Stomach (tissue), 9 donors: ENCODE results near the gene CABCOCO1. TPM values are rescaled to one million over a fixed set of nuclear protein-coding genes. Genes with fewer than 3 reads are reported as not detected.

ENCODE experiments used
- DNase-seq, 2 donors: peaks; one replicate each; pipeline versions ENCODE4 v3.0.0 to v3.0.0-alpha.2; 2013 to 2019
- H3K27ac ChIP-seq, 5 donors: fragments of 200-600 bp in 4 of 5; sonication (generic) in 4 of 5; one replicate each; pipeline ENCODE4 v1.5.1; 2013 to 2019; ENCODE audit warnings: mild to moderate bottlenecking in 1 of 5, moderate library complexity in 1 of 5
- H3K27me3 ChIP-seq, 3 donors: fragments of 200-600 bp; sonication (generic); one replicate each; pipeline ENCODE4 v1.5.1; 2017 to 2019; ENCODE audit warnings: mixed run types in 1 of 3
- H3K36me3 ChIP-seq, 4 donors: fragments of 200-600 bp; sonication (generic); 1 replicate in 3 of 4; 2 replicates in 1 of 4; pipeline ENCODE4 v1.5.1; 2016 to 2019
- H3K4me1 ChIP-seq, 4 donors: fragments of 200-600 bp; sonication (generic); one replicate each; pipeline ENCODE4 v1.5.1; 2016 to 2019
- H3K4me3 ChIP-seq, 4 donors: fragments of 200-600 bp; sonication (generic) in 3 of 4; one replicate each; pipeline ENCODE4 v1.5.1; 2016 to 2019; ENCODE audit warnings: mild to moderate bottlenecking in 1 of 4
- H3K9me3 ChIP-seq, 4 donors: fragments of 200-600 bp; sonication (generic); one replicate each; pipeline ENCODE4 v1.5.1; 2016 to 2019
- EP300 ChIP-seq: sonication (generic); formaldehyde crosslinking; IDR thresholded peaks from one replicate; pipeline ENCODE4 v1.6.1; 2017; ENCODE audit warnings: antibody characterized with exemption
- POLR2A ChIP-seq, 4 donors: fragments of 450-650 bp; IDR thresholded peaks; one replicate each; pipeline ENCODE4 v1.6.1; 2016; ENCODE audit warnings: antibody characterized with exemption in 4 of 4, control low read depth in 2 of 4, mild to moderate bottlenecking in 1 of 4, moderate library complexity in 1 of 4
- POLR2AphosphoS5 ChIP-seq, 3 donors: sonication (generic); formaldehyde crosslinking; IDR thresholded peaks; one replicate each; pipeline ENCODE4 v1.6.1; 2016; ENCODE audit warnings: antibody characterized with exemption in 3 of 3
- WGBS, 5 donors: extraction: QIAGEN DNeasy Blood & Tissue Kit in 3 of 5; methylation state at CpG; one replicate each; pipeline versions ENCODE4 v1.1.5 to v1.1.7; 2013 to 2018; 5-methylcytosine and 5-hydroxymethylcytosine counted together
- intact Hi-C: fragments of 100-400 bp; cut with DNase I; formaldehyde crosslinking; loops from one replicate; pipeline ENCODE4 v1.15.1; 2023; ENCODE audit warnings: low total_unique reads
- polyA plus RNA-seq, 3 donors: library from polyadenylated mRNA; stranded (reverse); fragments of 200-250 nt; gene quantifications; one replicate each; pipeline ENCODE4 v1.2.3, GENCODE V29; 2013
- total RNA-seq, 5 donors: library from RNA; depleted of rRNA; stranded (reverse); fragments of >200 nt; gene quantifications; one replicate each; pipeline versions ENCODE4 v1.1.0 to v1.2.3, GENCODE V29; 2014 to 2016
- TF ChIP-seq, protein P1 (sequence below), 7 experiments: fragments of 450-650 bp in 4 of 7; fragments of 200-600 bp in 3 of 7; sonication (generic) in 3 of 7; IDR thresholded peaks; one replicate each; pipeline ENCODE4 v1.5.1; 2016 to 2019; ENCODE audit warnings: antibody characterized with exemption in 7 of 7, control low read depth in 2 of 7, mild to moderate bottlenecking in 1 of 7
- donor health status: healthy with polysubstance abuse.
- donor health status: Bipolar disorder and iron deficiency.
- donor health status: healthy.

The CABCOCO1 gene
- total and polyA plus RNA-seq, 8 donors: 0.30 to 2.6 (median 1.3) TPM; not detected in 4

GRCh38 chr10:61698968-61699655 lies 36.4 kb downstream of the CABCOCO1 start:
- intact Hi-C loops: no loop called here

DNA sequence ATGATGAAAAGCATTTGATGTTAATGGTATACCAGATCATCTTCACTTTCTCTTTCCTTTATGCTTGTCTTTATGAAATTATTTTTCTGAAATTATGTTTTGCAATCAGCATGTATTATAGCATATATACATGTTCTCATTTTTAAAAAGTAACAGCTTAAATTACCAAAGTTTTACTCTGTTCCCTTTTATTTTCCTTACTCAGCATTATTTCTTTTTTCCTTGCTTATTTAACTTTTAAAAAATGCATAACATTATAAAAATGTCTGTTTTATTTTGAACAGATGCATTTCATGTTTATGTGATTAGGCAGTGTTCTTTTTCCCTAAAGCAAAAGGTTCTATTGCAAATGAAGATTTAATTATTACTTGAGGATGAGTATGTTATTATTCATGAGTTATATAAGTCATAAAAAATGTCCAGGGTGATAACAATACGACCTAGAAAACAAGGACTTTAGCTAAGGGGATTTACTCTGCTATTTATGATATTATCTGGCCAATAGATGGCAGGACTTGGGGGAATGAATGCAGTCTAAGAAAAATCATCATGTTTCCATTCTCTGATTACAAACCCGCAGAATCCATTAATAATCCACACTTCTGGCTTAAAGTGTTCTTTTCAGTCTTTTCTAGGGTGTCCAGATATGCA lies 38.5 kb downstream of the CABCOCO1 start:
- H3K9me3 ChIP-seq: no peaks in the 10 kb centered on the region
- H3K4me3 ChIP-seq: no peak overlapping the region
- peak in 1 of 2 donors; percentile 10 for DNase-seq
- peaks cover 0 to 7% (median 0%) of the 10 kb centered on the region in 4 donors for H3K4me1 ChIP-seq
- H3K36me3 ChIP-seq: no peaks in the 10 kb centered on the region
- no peaks in the 10 kb centered on the region for H3K27me3 ChIP-seq
- intact Hi-C loops: no loop called here
- H3K27ac ChIP-seq: no peak overlapping the region
- 40 to 52% (median 44%) methylated on average over 2 of the region's 2 CpGs for WGBS, 5 donors
- TF ChIP-seq POLR2AphosphoS5 (IDR thresholded peaks at IDR 0.05): no peak
- TF ChIP-seq, protein P1, sequence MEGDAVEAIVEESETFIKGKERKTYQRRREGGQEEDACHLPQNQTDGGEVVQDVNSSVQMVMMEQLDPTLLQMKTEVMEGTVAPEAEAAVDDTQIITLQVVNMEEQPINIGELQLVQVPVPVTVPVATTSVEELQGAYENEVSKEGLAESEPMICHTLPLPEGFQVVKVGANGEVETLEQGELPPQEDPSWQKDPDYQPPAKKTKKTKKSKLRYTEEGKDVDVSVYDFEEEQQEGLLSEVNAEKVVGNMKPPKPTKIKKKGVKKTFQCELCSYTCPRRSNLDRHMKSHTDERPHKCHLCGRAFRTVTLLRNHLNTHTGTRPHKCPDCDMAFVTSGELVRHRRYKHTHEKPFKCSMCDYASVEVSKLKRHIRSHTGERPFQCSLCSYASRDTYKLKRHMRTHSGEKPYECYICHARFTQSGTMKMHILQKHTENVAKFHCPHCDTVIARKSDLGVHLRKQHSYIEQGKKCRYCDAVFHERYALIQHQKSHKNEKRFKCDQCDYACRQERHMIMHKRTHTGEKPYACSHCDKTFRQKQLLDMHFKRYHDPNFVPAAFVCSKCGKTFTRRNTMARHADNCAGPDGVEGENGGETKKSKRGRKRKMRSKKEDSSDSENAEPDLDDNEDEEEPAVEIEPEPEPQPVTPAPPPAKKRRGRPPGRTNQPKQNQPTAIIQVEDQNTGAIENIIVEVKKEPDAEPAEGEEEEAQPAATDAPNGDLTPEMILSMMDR (IDR thresholded peaks at IDR 0.05): no peak
- no peak for TF ChIP-seq EP300
- TF ChIP-seq POLR2A (IDR thresholded peaks at IDR 0.05): no peak

More at GRCh38 chr10:61698968-61699655, 36.4 kb downstream of the CABCOCO1 start:
- 78 to 94% (median 90%) methylated on average over 4 of the region's 4 CpGs for WGBS, 5 donors
- TF ChIP-seq POLR2A (IDR thresholded peaks at IDR 0.05) (no peak), POLR2AphosphoS5 (IDR thresholded peaks at IDR 0.05) (no peak), EP300 (no peak)
- TF ChIP-seq, protein P1 (IDR thresholded peaks at IDR 0.05): no peak
- DNase-seq: no peak
- no peaks in the 10 kb centered on the region for H3K36me3 ChIP-seq
- no peaks in the 10 kb centered on the region for H3K27me3 ChIP-seq
- H3K4me1 ChIP-seq: peaks cover 0 to 7% (median 0%) of the 10 kb centered on the region in 4 donors
- H3K9me3 ChIP-seq: no peaks in the 10 kb centered on the region
- no peak overlapping the region for H3K27ac ChIP-seq
- H3K4me3 ChIP-seq: no peak overlapping the region

GRCh38 chr10:61701706-61702105 lies 39.0 kb downstream of the CABCOCO1 start:
- TF ChIP-seq POLR2A (IDR thresholded peaks at IDR 0.05) (no peak), EP300 (no peak), POLR2AphosphoS5 (IDR thresholded peaks at IDR 0.05) (no peak)
- TF ChIP-seq, protein P1 (IDR thresholded peaks at IDR 0.05): no peak
- DNase-seq: peak in 1 of 2 donors; percentile 7
- Histone ChIP-seq H3K4me3 (no peak overlapping the region), H3K4me1 (peaks cover 0 to 7% (median 0%) of the 10 kb centered on the region in 4 donors), H3K36me3 (no peaks in the 10 kb centered on the region), H3K9me3 (no peaks in the 10 kb centered on the region), H3K27ac (no peak overlapping the region), H3K27me3 (no peaks in the 10 kb centered on the region)
- intact Hi-C loops: no loop called here
- WGBS, 5 donors: 60 to 79% (median 70%) methylated on average over 2 of the region's 2 CpGs

GRCh38 chr10:61702584-61702983 lies 39.9 kb downstream of the CABCOCO1 start:
- Histone ChIP-seq H3K27ac (no peak overlapping the region), H3K4me3 (no peak overlapping the region), H3K36me3 (no peaks in the 10 kb centered on the region), H3K4me1 (peaks cover 0 to 7% (median 0%) of the 10 kb centered on the region in 4 donors), H3K27me3 (no peaks in the 10 kb centered on the region), H3K9me3 (no peaks in the 10 kb centered on the region)
- intact Hi-C loops: no loop called here
- WGBS, 5 donors: 60 to 91% (median 87%) methylated on average over 2 of the region's 2 CpGs
- DNase-seq: no peak
- TF ChIP-seq POLR2A (IDR thresholded peaks at IDR 0.05) (no peak), EP300 (no peak), POLR2AphosphoS5 (IDR thresholded peaks at IDR 0.05) (no peak)
- TF ChIP-seq, protein P1 (IDR thresholded peaks at IDR 0.05): no peak
